B cell (primary cell): ENCODE measurements around the gene CD74. TPM values are rescaled to one million over a fixed set of nuclear protein-coding genes. Genes with fewer than 3 reads are reported as not detected.
A peak's percentile ranks its signal among the peaks of the same experiment; 100 is the strongest.

Experiments used
- ATAC-seq: fragments of 200-7000 bp; cut with Tn5 transposase; one replicate; pipeline ENCODE4 v1.10.0; 2021; ENCODE audit warnings: low read depth, mild to moderate bottlenecking, moderate number of reproducible peaks, moderate library complexity
- CTCF ChIA-PET: fragments of 350-600 bp; sonication (Branson Sonifier 250); formaldehyde crosslinking; loops from one replicate; lab custom pipeline; 2021; ENCODE audit warnings: antibody characterized with exemption, inconsistent platforms; lab: Charles Lee
- POLR2A ChIA-PET: fragments of 350-600 bp; sonication (Branson Sonifier 250); formaldehyde crosslinking; loops from one replicate; lab custom pipeline; 2021; ENCODE audit warnings: antibody characterized with exemption; lab: Charles Lee
- DNase-seq: peaks from one replicate; pipeline ENCODE4 v3.0.0; 2013
- H2AFZ ChIP-seq: 2 replicates; pipeline ENCODE4 v1.6.1; 2012; ENCODE audit warnings: mild to moderate bottlenecking, low read depth, low read length; ENCODE audit not compliant: insufficient read depth, poor library complexity, severe bottlenecking
- H3K27ac ChIP-seq, 2 donors: 1 replicate in 1 of 2; 2 replicates in 1 of 2; pipeline ENCODE4 v1.5.1; 2012 to 2013; ENCODE audit warnings: low read length in 2 of 2, mild to moderate bottlenecking in 2 of 2, moderate library complexity in 1 of 2
- H3K27me3 ChIP-seq, 4 experiments: fragments of 200-600 bp in 1 of 4; sonication (generic) in 1 of 4; replicated peaks in 1 of 4; 1 replicate in 2 of 4; 2 replicates in 2 of 4; pipeline versions ENCODE4 v1.6.1 to v1.7.0; 2013 to 2016; ENCODE audit warnings: low read length in 3 of 4, mild to moderate bottlenecking in 2 of 4, mixed read lengths in 1 of 4, moderate library complexity in 1 of 4; ENCODE audit not compliant: insufficient read depth in 4 of 4, control insufficient read depth in 3 of 4; ENCODE audit errors: control extremely low read depth in 1 of 4
- H3K36me3 ChIP-seq, 2 experiments: replicated peaks in 1 of 2; 1 replicate in 1 of 2; 2 replicates in 1 of 2; pipeline versions ENCODE4 v1.6.1 to v1.7.1; 2013; ENCODE audit warnings: low read length in 1 of 2; ENCODE audit not compliant: insufficient read depth in 2 of 2, control insufficient read depth in 1 of 2; ENCODE audit errors: control extremely low read depth in 1 of 2, extremely low read depth in 1 of 2
- H3K4me1 ChIP-seq, 2 donors: fragments of 200-600 bp in 1 of 2; sonication (generic) in 1 of 2; 1 replicate in 1 of 2; 2 replicates in 1 of 2; pipeline versions ENCODE4 v1.5.1 to v1.6.1; 2013 to 2017; ENCODE audit warnings: low read length in 2 of 2; ENCODE audit not compliant: control insufficient read depth in 2 of 2, insufficient read depth in 2 of 2
- H3K4me2 ChIP-seq: replicated peaks from 2 replicates; pipeline ENCODE3; 2012; ENCODE audit warnings: mild to moderate bottlenecking, low read depth, low read length; ENCODE audit not compliant: poor library complexity, severe bottlenecking
- H3K4me3 ChIP-seq, 5 experiments: fragments of 200-600 bp in 1 of 5; sonication (generic) in 1 of 5; 1 replicate in 3 of 5; 2 replicates in 2 of 5; pipeline versions ENCODE4 v1.5.1 to v1.7.0; 2011 to 2016; ENCODE audit warnings: low read length in 4 of 5, mild to moderate bottlenecking in 4 of 5, low read depth in 2 of 5, control low read depth in 1 of 5, moderate library complexity in 1 of 5; ENCODE audit not compliant: insufficient read depth in 1 of 5; ENCODE audit errors: control extremely low read depth in 1 of 5, extremely low read depth in 1 of 5
- H3K79me2 ChIP-seq: fragments of 200-600 bp; sonication (generic); one replicate; pipeline ENCODE4 v1.6.0; 2016; ENCODE audit warnings: low read length; ENCODE audit not compliant: control insufficient read depth, insufficient read depth
- H3K9ac ChIP-seq: fragments of 200-600 bp; sonication (generic); 2 replicates; pipeline ENCODE4 v1.6.1; 2017; ENCODE audit warnings: mild to moderate bottlenecking, low read length, moderate library complexity
- H3K9me3 ChIP-seq, 3 donors: one replicate each; pipeline versions ENCODE4 v1.6.1 to v1.7.1; 2013; ENCODE audit warnings: low read length in 2 of 3; ENCODE audit not compliant: control insufficient read depth in 2 of 3, insufficient read depth in 1 of 3; ENCODE audit errors: control extremely low read depth in 1 of 3
- H4K20me1 ChIP-seq: 2 replicates; pipeline ENCODE4 v1.6.0; 2012; ENCODE audit warnings: mild to moderate bottlenecking, low read length; ENCODE audit not compliant: insufficient read depth, control insufficient read depth, poor library complexity, severe bottlenecking
- H3K27ac Mint-ChIP-seq: one replicate; pipeline ENCODE4 v1.8.0; 2021; ENCODE audit warnings: mixed read lengths
- H3K27me3 Mint-ChIP-seq: one replicate; pipeline ENCODE4 v1.8.0; 2021; ENCODE audit warnings: mixed read lengths
- H3K4me1 Mint-ChIP-seq: one replicate; pipeline ENCODE4 v1.8.0; 2021; ENCODE audit warnings: mixed read lengths
- H3K4me3 Mint-ChIP-seq: one replicate; pipeline ENCODE4 v1.8.0; 2021; ENCODE audit warnings: mixed read lengths
- H3K9me3 Mint-ChIP-seq: one replicate; pipeline ENCODE4 v1.8.0; 2022; ENCODE audit warnings: mixed read lengths; ENCODE audit not compliant: insufficient read depth
- EZH2 ChIP-seq: IDR thresholded peaks from 2 replicates; pipeline ENCODE4 v1.6.1; 2012; ENCODE audit warnings: borderline replicate concordance, low read depth, mild to moderate bottlenecking, moderate library complexity, low read length; ENCODE audit not compliant: insufficient read depth, poor library complexity, severe bottlenecking
- WGBS: methylation state at CpG from one replicate; pipeline ENCODE4 v1.1.5; 2013; ENCODE audit warnings: missing lambda C conversion rate; ENCODE audit not compliant: insufficient coverage; 5-methylcytosine and 5-hydroxymethylcytosine counted together
- intact Hi-C: fragments of 100-400 bp; cut with micrococcal nuclease; formaldehyde crosslinking; loops from one replicate; pipeline ENCODE4 v1.10.0; 2022
- polyA plus RNA-seq: library from polyadenylated mRNA; depleted of rRNA; stranded (reverse); fragments of >200 nt; gene quantifications from 2 replicates; pipeline ENCODE4 v1.2.3, GENCODE V29; 2012
- total RNA-seq, 2 donors: library from RNA; stranded (reverse); fragments of 120-200 nt in 1 of 2; gene quantifications; 1 replicate in 1 of 2; 2 replicates in 1 of 2; pipeline versions ENCODE4 v1.2.3 to v1.2.4, GENCODE V29; 2013 to 2022
- TF ChIP-seq, protein P1 (sequence below): fragments of 200-600 bp; IDR thresholded peaks from one replicate; pipeline ENCODE4 v1.8.0; 2022; ENCODE audit warnings: antibody characterized with exemption, mild to moderate bottlenecking

The CD74 gene
- total and polyA plus RNA-seq, 2 donors (not counting 1 experiment from before 2014, with no cell fraction given): 5,670 to 14,307 TPM

DNA sequence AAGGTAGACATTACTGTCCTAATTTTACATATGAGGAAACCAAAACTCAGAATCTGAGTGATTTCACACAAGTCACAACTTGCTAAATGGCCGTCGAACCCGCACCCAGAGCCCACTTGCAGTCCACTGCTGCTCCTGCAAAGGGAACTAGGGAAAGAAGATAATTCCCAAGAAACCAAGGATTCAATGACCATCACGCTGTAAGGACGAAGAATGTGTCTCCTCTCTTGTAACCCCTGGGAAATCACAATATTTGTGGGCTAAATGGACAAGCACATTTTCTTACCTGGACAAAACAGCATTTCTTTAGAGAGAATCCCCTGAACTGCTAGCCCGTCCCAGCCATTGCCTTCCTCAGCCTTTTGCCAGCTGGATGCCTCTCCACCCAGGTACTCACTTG is 34.5 kb upstream of the CD74 start:
- H3K79me2 ChIP-seq: peaks cover 33% of the 10 kb centered on the region
- Mint-ChIP-seq H3K4me1 (peaks cover 28% of the 10 kb centered on the region), H3K4me3 (peak overlapping the region; percentile 100), H3K27ac (peak overlapping the region; percentile 100), H3K27me3 (no peaks in the 10 kb centered on the region), H3K9me3 (no peaks in the 10 kb centered on the region)
- peak overlapping the region; percentile 92 for H3K4me2 ChIP-seq
- DNase-seq (no peak), ATAC-seq (no peak)
- H3K4me3 ChIP-seq: no peak overlapping the region
- no peak overlapping the region for H2AFZ ChIP-seq
- TF ChIP-seq EZH2: no peak
- TF ChIP-seq, protein P1, sequence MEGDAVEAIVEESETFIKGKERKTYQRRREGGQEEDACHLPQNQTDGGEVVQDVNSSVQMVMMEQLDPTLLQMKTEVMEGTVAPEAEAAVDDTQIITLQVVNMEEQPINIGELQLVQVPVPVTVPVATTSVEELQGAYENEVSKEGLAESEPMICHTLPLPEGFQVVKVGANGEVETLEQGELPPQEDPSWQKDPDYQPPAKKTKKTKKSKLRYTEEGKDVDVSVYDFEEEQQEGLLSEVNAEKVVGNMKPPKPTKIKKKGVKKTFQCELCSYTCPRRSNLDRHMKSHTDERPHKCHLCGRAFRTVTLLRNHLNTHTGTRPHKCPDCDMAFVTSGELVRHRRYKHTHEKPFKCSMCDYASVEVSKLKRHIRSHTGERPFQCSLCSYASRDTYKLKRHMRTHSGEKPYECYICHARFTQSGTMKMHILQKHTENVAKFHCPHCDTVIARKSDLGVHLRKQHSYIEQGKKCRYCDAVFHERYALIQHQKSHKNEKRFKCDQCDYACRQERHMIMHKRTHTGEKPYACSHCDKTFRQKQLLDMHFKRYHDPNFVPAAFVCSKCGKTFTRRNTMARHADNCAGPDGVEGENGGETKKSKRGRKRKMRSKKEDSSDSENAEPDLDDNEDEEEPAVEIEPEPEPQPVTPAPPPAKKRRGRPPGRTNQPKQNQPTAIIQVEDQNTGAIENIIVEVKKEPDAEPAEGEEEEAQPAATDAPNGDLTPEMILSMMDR: no peak
- no peaks in the 10 kb centered on the region for H3K27me3 ChIP-seq
- no peaks in the 10 kb centered on the region for H3K9me3 ChIP-seq
- WGBS: 95% methylated on average over 4 of the region's 6 CpGs
- H3K36me3 ChIP-seq: peaks cover 2 to 53% of the 10 kb centered on the region in 2 experiments
- POLR2A ChIA-PET: interaction anchor here (0.6 kb wide), 1 partner anchor 52 kb away, joined by 5 read pairs; no protein-coding TSS in a partner anchor
- peaks cover 15 to 21% of the 10 kb centered on the region in 2 donors for H3K4me1 ChIP-seq
- peak overlapping the region in 1 of 2 donors; percentile 98 for H3K27ac ChIP-seq
- CTCF ChIA-PET: interaction anchor here (1.0 to 2.7 kb wide), 4 partner anchors 9 to 12 kb away, joined by 3 to 11 read pairs (median 4); no protein-coding TSS in a partner anchor
- H3K9ac ChIP-seq: no peak overlapping the region
- intact Hi-C loops: no loop called here
- H4K20me1 ChIP-seq: peaks cover 54% of the 10 kb centered on the region

DNA sequence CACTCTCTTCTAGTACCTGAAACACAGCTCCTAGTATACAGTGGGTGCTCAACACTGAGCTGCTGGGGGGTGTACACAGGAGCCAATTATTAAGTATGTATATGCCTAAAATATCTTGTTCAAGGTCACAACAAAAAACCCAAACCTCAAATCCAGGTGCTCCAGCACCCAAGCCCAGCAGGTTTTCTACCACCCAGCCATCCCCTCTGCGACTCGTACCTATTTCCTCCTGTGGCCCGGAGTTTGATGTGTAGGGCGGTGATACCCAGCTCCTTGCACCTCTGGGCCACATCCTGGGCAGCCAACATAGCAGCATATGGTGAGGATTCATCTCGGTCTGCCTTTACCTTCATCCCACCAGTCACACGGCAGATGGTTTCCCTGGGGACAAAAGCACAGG is 33.9 kb upstream of the CD74 start:
- H3K4me1 ChIP-seq: peaks cover 15 to 21% of the 10 kb centered on the region in 2 donors
- H3K9me3 Mint-ChIP-seq: no peaks in the 10 kb centered on the region
- no peak for TF ChIP-seq EZH2
- TF ChIP-seq, protein P1: no peak
- DNase-seq: no peak
- peaks cover 2 to 53% of the 10 kb centered on the region in 2 experiments for H3K36me3 ChIP-seq
- intact Hi-C loops: no loop called here
- 100% methylated on average over 4 of the region's 6 CpGs for WGBS
- no peak overlapping the region for H2AFZ ChIP-seq
- H3K27ac Mint-ChIP-seq: peak overlapping the region; percentile 4
- POLR2A ChIA-PET: no interaction called here
- no peaks in the 10 kb centered on the region for H3K27me3 Mint-ChIP-seq
- H3K4me3 ChIP-seq: no peak overlapping the region
- H3K4me3 Mint-ChIP-seq: no peak overlapping the region
- peaks cover 28% of the 10 kb centered on the region for H3K4me1 Mint-ChIP-seq
- H3K9ac ChIP-seq: no peak overlapping the region
- no peaks in the 10 kb centered on the region for H3K27me3 ChIP-seq
- H3K79me2 ChIP-seq: peaks cover 33% of the 10 kb centered on the region
- H4K20me1 ChIP-seq: peaks cover 54% of the 10 kb centered on the region
- no peaks in the 10 kb centered on the region for H3K9me3 ChIP-seq
- peak overlapping the region in 1 of 2 donors; percentile 98 for H3K27ac ChIP-seq
- no peak overlapping the region for H3K4me2 ChIP-seq
- no peak for ATAC-seq
- CTCF ChIA-PET: interaction anchor here (1.1 to 2.7 kb wide), 4 partner anchors 10 to 48 kb away, joined by 3 to 11 read pairs (median 4); no protein-coding TSS in a partner anchor
